HG03575 (cell line): ENCODE measurements around the gene DGKH.
"Not testable (repeated sequence)": the region's sequence is repeated elsewhere in the genome, so short reads cannot be mapped to it uniquely, and the experiment has no call there.

ENCODE experiments used
- ATAC-seq: cut with Tn5 transposase; IDR thresholded peaks from one replicate; pipeline ENCODE4 v1.9.1; 2021; ENCODE audit not compliant: unreplicated experiment, insufficient number of reproducible peaks, low FRiP score; ENCODE audit errors: extremely low read depth

Gene DGKH

DNA sequence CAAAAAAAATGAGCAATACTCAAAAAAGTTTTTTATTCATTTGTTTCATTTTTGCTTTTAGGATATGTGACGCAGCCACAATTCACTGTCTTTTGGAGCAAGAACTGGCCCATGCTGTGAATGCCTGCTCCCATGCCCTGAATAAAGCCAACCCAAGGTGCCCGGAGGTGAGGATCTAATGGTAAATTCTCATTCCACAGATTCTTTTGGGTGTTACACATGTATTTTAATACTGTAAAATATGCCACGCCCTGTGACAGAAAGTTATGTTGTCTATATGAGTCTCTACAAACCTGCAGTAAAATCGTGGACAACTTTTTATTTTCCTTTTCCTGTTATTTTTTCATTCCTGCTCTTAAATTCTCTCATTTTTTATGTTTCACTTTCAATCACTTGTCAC lies 166.0 kb downstream of the DGKH start:
- ATAC-seq: no peak

DNA sequence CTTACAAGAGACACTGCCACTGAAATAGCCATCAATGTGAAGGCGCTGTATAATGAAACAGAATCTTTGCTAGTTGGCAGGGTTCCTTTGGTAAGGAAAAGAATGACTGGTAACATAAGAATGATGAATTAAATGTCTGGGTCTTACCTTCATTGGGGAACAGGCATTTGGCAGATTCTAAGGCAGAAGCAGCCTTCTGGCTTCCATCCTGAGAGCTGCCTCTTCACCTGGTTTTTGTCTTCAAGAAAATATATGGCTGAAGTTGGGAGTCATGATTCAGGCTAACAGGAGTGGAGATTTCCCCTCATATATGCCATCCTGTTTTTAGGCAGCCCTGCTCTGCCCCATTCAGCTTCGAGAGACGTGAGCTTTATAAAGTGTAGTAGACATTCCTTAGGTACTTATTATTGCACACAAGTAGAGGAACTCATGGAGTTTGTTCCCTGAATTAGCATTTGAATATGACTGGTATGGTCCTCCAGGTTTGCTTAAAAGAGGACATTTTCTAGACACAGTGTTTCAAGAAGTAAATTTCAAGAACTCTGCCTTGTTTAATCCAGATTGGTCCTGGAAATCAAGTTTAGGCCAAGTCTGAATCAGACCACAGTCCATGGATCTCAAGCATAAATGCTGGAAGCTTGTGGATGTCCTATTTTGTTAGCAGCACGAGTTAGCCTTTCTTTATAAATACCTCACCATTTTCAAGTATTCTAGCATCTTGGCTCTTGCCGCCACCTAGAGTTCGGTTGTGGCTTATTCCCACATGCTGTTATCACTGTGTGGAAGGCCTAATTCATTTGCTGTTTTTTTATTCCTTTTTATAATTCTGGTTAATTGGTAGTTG lies 167.4 kb downstream of the DGKH start:
- no peak for ATAC-seq

DNA sequence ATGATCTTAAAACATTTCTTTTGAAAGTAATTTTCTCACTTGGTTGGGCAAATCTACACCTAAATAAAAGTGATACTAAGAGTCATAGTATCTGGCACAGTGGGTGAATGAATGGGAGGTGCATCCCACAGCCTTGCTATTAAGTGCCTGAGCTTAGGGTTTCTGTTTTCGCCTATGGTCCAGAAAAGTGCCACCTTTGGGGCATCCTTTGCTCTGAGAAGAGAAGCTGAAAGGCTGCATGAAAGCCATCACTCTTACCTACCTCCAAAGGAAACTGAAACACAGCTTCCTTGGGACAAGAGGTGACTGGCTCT lies 167.9 kb downstream of the DGKH start:
- no peak for ATAC-seq

DNA sequence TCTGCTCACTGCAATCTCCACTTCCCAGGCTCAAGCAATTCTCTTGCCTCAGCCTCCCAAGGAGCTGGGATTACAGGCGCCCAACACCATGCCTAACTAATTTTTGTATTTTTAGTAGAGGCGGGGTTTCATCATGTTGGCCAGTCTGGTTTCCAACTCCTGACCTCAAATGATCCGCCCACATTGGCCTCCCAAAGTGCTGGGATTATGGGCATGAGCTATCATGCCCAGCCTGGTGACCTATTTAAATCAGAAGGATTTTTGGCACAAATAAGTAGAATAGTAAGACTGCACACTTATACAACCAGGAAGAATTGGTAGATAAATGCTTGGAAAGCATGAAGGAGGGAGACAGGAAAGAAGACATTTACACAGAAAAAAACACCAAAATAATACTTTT lies 170.1 kb downstream of the DGKH start:
- no peak for ATAC-seq

DNA sequence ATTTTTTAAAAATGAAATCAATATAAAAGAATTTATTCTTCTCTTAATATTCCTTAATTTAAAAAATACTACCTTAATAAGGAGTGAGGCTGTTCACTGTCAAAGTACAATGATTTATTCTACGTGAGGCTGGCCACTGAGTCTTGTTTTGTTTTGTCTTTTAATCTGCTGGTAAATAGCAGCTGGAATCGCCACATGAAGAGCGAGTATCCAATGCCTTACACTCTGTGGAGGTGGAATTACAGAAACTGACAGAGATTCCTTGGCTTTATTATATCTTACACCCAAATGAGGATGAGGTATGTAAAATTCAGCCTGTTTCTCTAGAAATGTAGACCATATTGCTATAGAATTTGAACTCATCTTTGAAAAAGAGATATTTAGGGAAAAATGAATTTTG lies 170.6 kb downstream of the DGKH start:
- no peak for ATAC-seq

DNA sequence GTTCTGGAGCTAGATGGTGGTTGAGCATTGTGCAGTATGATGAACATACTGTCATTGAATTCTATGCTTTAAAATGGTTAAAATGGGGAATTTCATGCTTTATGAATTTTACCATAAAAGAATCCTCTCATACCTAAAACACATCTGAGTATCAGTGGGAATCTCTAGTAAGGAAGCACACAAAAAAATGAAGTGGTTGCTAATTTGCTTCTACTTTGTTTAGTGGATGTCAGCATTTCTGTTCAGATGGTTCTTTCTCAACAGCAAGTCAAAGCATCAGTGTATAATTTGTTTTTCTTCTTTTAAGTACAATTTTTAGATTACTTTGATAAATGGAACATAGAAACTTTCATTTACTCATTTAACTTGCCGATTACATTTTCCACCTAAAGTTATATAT lies 171.4 kb downstream of the DGKH start:
- ATAC-seq: no peak

DNA sequence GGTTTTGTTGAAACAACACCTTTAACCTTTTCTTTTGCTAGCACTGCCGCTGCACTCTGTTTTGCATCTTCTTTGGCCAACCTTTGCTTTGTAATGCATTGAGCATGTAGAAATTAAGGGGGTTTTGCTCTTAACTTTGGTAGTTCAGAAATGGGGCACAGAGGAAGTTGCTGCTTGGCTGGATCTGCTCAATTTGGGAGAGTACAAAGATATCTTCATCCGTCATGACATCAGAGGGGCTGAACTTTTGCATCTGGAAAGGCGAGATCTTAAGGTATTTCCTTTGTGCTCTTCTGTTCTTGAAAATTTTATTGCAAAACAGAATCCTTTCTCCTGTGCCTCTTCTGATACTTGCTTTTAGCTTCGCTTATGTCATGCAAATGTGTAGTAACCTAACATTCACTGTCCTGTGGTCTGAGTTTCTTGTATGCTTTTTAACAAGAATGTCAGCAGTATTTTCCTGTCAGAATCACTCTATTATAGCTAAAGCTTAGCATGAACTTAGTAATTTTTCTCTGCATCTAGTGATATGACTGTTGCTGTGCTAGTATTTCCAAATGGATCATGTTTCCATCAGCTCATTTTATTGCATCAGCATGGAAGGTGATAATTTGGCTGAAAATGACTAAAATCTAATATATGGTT lies 172.8 kb downstream of the DGKH start:
- ATAC-seq: no peak

DNA sequence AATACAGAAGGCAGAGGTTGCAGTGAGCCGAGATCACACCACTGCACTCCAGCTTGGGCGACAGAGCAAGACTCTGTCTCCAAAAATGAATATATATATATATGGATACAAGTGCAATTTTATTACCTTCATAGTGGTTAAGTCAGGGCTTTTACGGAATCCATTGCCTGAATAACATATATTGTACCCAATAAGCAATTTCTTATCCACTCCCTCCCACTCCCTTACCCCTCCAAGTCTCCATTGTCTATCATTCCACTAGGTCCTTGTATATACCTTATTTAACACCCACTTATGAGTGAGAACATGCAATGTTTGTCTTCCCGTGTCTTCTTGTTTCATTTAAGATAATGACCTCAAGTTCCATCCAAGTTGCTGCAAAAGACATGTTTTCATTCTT lies 175.2 kb downstream of the DGKH start:
- no peak for ATAC-seq

DNA sequence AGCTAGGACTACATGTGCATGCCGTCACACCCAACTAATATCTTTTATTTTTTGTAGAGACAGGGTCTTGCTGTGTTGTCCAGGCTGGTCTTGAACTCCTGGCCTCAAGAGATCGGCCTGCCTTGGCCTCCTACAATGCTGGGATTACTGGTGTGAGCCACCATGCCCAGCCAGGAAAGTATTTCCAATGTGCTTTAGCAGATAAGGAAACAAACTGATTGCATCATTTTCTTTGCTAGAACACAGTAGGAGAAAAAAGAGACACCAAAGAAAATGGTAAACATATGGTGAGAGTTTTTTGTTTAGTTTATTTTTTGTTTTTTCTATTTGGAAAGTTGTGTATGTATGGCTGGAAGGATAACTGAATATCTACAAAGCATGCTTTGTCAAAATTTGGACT lies 176.6 kb downstream of the DGKH start:
- no peak for ATAC-seq

DNA sequence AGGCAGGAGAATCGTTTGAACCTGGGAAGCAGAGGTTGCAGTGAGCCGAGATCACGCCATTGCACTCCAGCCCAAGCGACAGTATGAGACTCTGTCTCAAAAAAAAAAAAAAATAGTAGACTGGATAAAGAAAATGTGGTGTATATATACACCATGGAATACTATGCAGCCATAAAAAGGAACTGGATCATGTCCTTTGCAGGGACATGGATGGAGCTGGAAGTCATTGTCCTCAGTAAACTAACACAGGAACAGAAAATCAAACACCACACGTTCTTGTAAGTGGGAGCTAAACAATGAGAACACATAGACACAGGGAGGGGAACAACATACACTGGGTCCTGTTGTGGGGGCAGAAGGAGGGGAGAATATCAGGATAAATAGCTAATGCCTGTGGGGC lies 178.3 kb downstream of the DGKH start:
- ATAC-seq: not testable (repeated sequence)

DNA sequence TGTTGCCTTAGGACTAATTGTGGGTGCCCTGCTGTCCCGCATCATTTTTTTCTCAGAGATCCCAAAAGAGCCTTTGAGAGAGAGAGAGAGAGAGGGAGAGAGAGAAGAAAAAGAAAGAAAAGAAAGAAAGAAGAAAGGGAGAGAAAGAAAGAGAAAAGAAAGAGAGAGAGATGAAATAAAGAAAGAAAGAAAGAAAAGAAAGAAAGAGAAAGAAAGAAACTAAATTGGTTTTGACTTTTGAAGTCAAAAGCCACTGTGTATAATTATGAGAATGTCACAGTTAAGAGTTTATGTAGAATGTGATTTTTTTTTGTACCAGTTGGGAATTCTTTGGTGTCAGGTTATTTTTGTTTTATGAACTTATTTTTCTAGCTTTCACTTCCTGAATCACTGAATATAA lies 180.1 kb downstream of the DGKH start:
- no peak for ATAC-seq

DNA sequence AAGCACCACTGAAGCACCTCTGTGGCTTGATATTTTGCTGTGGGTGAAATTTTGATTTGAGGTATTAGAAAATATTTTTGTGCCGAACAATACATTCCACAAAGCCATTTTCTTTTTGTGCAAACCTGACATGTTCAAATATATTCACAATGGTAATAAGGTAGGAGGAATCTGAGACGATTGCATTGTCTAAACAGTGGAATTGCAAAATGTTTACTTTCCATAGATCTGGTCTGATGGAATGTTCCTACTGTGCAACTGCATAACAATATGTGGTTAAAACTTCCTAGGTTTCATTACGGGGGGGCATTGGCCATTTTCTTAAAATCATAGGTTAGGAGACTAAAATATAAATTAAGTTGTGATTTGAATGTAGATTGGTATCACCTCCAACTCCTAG lies 180.8 kb downstream of the DGKH start:
- ATAC-seq: no peak

DNA sequence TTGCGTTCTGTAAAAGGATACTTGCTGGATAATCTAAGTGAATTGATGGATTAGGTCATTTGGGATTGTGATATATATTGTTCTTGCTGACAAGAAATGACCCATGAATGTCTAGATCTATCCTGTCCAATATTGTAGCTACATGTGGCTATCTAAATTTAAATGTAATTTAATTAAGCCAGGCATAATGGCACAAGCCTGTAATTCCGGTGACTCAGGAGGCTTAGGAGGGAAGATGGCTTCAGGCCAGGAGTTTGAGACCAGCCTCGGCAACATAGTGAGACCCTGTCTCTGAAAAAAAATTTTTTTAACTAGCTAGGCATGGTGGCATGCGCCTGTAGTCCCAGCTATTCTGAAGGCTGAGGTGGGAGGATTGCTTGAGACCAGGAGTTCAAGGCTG lies 184.2 kb downstream of the DGKH start:
- no peak for ATAC-seq

DNA sequence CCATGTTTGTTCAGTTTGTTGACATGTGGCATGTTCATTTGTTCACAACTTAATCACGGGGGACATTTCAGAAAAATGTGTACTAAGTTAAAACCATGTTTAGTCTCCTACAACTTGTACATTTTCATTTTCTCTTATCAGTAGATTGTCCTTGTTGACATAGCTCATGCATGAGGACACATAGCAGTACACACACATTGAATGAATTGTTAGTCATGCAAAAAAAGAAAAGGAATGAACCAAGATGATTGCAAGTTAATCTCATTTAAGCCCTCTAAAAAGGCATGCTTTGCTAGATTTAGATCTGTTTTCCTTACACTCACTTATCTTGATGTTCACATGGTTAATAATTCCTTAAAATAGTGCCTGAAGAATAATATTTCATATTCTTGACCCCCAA lies 185.3 kb downstream of the DGKH start:
- ATAC-seq: no peak

DNA sequence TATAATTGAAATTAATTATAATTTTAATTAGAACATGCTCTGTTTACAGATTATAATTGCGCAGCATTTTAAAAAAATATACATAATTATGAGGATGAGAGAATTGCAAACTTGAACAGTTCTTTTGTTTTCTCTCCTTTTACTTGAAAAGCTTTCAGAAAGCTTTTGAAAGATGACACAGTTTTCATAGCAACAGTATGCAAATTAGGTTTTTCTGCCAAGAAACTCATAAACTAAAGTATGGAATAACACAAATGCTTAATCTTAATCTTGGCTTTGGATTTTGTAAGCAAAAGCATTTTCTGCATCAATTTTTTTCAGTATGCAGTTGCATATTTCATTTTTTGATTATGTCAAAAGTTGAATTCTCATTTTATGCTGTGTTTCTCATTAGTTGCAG lies 190.7 kb downstream of the DGKH start:
- ATAC-seq: no peak

DNA sequence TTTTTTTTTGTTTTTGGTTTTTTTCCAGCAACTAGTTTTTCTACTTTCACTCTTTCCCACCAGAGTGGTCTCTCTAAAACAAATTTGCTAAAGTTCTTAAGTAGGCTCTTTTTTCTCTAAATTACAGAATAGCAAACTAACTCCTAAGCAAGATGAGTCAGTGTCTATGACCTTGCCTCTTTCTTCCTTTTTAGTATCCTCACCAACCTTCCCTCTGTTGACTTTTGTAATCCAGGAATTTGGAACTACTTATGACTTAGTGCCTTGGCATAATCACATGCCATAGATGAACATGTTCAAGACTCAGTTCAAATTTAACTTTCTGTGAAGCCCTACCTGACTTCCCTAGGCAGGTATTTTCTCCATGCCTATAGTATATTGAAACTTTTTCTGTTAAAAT lies 191.2 kb downstream of the DGKH start:
- ATAC-seq: no peak

DNA sequence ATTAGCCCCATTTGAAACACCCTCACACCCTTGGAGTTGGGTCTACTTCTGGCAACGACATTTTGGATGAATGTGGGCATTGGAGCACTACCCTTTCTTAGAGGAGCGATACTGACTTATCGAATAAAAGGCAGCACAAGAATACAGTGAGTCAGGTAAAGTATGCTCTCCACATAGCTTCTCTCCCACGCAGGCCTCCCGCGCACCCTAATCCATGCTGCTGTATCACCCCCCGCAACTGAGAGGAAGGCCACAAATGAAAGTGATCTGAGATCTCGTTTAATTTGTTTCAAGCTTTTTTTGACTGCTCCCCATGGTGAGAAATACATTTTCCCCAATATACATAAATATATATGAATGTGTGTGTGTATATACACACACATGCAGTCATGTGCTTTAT lies 198.1 kb downstream of the DGKH start:
- ATAC-seq: no peak

DNA sequence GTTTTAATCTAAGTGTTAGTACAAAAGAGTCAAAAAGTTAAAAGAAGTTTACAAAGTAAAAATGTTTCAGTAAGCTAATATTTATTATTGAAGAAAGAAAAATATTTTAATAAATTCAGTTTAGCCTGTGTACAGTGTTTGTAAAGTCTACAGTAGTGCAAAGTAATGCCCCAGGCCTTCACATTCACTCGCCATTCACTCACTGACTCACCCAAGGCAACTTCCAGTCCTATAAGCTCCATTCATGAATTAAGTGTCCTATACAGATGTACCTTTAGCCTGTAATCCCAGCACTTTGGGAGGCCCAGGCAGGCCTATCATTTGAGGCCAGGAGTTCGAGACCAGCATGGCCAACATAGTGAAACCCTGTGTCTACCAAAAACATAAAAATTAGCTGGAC lies 199.4 kb downstream of the DGKH start:
- no peak for ATAC-seq

DNA sequence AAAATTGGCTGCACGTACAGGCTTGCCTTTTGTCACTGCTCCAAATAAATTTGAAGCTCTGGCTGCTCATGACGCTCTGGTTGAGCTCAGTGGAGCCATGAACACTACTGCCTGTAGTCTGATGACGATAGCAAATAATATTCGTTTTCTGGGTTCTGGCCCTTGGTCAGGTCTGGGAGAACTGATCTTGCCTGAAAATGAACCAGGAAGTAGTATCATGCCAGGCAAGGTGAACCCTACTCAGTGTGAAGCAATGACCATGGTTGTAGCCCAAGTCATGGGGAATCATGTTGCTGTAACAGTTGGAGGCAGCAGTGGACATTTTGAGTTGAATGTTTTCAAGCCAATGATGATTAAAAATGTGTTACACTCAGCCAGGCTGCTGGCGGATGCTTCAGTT lies 207.4 kb downstream of the DGKH start:
- ATAC-seq: no peak

DNA sequence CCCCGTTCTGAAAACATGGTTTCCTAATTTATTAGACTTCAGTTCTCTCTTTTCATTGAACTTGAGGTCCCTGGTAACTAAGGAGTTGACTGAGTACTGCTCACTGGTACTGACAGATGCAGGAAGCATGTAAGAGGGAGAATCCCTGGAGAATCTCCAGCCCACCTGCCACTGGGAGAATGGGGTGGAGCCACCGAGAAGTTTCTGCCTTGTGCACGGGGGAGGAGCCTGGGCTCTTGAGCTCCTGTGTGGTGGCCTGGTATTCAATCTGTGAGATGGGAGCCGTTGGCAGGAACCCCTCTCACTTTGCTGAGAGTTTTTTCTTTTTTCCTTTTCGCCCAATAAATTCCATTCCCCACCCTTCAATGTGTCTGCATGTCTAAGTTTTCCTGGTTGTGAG lies 210.3 kb downstream of the DGKH start:
- ATAC-seq: no peak

DNA sequence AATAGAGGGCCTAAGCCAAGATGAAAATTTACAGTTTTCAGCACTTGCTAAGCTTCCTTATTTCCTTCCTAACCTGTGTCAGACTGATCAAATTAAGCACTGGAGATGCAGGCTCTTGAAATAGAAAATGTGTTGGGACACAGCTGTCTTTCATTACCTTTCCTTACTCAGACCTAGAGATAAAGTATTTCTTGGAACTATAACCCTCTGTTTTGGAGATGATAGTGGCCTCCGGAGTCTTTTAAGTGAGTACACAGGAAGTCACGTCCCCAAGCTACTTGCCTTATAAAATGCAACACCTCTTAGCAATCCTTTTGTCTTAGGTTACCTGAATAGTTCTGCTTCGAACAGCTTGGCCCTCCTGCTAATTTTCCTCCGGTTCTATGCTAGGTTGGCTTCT lies 211.1 kb downstream of the DGKH start:
- ATAC-seq: no peak
